Fibroblast of mammary gland (primary cell): ENCODE results near the gene PRKG1.
A peak's percentile ranks its signal among the peaks of the same experiment; 100 is the strongest.

ENCODE experiments used
- DNase-seq: peaks from one replicate; pipeline ENCODE4 v3.0.0-alpha.2; 2010; ENCODE audit warnings: low read depth
- H3K4me3 ChIP-seq: 2 replicates; pipeline ENCODE4 v1.5.1; 2011; ENCODE audit warnings: low read depth, mild to moderate bottlenecking, low read length, moderate library complexity; ENCODE audit not compliant: control insufficient read depth
- CTCF ChIP-seq: conservative IDR thresholded peaks from 2 replicates; pipeline ENCODE4 v1.5.1; 2011; ENCODE audit warnings: low read depth, low read length, inconsistent platforms; ENCODE audit not compliant: control insufficient read depth, insufficient read depth

Gene PRKG1

GRCh38 chr10:51892965-51893658, 818.8 kb downstream of the PRKG1 start:
- H3K4me3 ChIP-seq, result no peak overlapping the region
- peak; percentile 37 for TF ChIP-seq CTCF
- DNase-seq, result peak; percentile 41

DNA sequence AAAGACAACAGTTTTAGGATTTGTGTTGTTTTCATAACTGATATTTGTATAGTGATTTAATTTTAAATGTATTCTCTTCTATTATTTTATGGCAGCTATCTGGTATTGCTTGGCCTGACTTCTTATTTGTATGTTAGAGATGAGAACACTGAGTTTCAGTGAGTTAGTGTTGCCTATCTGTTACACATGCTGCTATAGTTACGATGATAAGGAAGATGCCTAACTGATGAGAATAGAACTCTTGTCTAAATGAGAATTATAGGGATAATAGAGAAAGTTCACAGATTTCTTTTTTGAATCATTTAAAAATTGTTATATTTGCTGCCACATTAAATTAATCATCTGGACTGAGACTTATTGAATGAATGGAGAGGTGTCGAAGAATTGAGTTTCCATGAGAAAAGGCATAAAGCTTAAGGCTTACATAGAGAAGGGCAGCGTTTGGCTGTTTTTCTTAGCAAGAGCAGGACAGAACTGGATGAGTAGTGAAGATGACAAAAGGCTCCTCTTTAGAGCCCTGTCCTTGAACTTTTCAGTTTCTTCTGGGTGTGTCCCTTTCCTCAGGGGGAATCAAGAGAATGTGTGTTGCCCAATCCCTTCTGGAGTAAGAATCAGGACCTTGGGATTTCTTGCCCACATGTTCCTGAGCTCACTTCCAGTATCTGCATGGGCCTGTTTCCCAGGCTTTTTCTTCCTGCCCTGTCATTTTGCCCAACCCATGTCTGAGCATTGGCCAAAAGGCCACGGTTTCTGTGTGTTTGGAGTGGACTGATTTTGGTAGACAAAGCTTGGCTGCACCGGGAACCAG, 820.7 kb downstream of the PRKG1 start:
- TF ChIP-seq CTCF, result no peak
- peak; percentile 94 for DNase-seq
- no peak overlapping the region for H3K4me3 ChIP-seq

DNA sequence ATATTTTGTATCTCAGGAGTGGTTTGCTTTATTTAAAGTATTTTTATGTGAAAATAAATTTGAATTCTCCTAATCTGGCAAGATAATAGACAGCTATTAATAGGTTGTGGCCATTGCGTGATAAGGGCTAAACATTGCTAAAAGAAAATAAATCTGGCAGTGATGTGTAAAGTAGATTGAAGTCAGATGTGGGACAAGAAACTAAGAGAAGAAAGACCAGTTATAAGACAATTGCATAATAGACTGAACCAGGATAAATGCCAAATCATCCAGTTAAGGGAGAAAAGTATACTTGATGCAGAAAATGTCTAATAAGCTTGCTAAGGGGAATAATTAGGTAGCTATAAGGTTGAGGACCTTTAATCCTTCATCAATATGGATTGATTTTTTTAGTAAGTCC, 822.6 kb downstream of the PRKG1 start:
- TF ChIP-seq CTCF, result no peak
- H3K4me3 ChIP-seq, result no peak overlapping the region
- peak; percentile 92 for DNase-seq

- no peak for TF ChIP-seq CTCF
- no peak for DNase-seq
- no peak overlapping the region for H3K4me3 ChIP-seq
Measured at GRCh38 chr10:51897560-51897959, 823.3 kb downstream of the PRKG1 start.

DNA sequence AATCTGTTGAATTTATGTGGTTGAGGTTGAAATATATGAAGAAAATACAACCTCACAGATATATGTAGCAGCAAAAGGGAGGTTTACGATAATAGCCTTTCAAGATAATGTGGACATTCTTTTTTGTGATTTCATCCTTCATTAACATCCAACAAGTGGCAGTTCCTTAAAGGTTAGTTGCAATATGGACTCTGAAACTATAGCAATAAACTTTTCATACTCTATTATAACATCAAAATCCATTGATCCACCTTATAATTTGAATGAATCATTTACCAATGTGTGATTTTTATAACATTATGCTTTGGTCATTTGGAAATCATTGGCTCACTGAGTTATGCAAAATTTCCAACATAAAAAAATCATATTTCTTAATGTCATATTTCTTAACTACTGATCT, 825.9 kb downstream of the PRKG1 start:
- no peak overlapping the region for H3K4me3 ChIP-seq
- TF ChIP-seq CTCF, result no peak
- DNase-seq, result no peak

DNA sequence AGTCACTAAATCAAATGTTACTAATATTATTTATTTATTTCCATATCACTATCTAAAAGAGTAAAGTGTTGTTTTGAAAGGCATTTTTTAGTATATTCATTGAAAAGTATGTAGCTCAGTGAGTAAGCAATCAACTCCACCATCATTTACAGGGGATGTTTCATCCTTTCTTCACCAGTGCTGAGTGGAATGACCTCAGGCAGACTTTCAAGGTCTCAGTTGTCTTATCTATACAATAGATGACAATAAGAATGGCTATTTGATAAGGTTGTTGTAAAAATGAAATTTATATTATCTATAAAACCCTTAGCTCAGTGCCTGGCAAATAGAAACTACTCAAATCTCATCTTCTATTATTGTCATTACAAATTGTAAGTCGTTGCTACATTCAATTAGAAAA, 829.4 kb downstream of the PRKG1 start:
- H3K4me3 ChIP-seq, result no peak overlapping the region
- no peak for TF ChIP-seq CTCF
- DNase-seq, result no peak

- no peak for DNase-seq
- no peak for TF ChIP-seq CTCF
- no peak overlapping the region for H3K4me3 ChIP-seq
Measured at GRCh38 chr10:51905032-51905431, 830.7 kb downstream of the PRKG1 start.
